ENCODE measurements around the gene AKAP13. TPM values are rescaled to one million over a fixed set of nuclear protein-coding genes. Genes with fewer than 3 reads are reported as not detected.
"Not testable (repeated sequence)": the region's sequence is repeated elsewhere in the genome, so short reads cannot be mapped to it uniquely, and the experiment has no call there.

AKAP13 gene
- total and polyA plus RNA-seq, 2 of the 13 experiments (the other 11 are each of a cell fraction or from before 2014, with no cell fraction given) = 6.7 to 27.1 TPM

GRCh38 chr15:85534031-85534430, 153.6 kb downstream of the AKAP13 start:
- Histone ChIP-seq H3K4me3 (replicated peaks in 1 of 3; ENCODE audit: insufficient read depth in 1 of 3, low read depth in 2 of 3, low read length in 3 of 3) (no peak overlapping the region), H3K9me3 (ENCODE audit: low read length) (no peaks in the 10 kb centered on the region), H3K9ac (ENCODE audit: insufficient read depth, low read depth, low read length) (no peak overlapping the region), H3K27me3 (ENCODE audit: control insufficient read depth in 1 of 2, insufficient read depth in 2 of 2, low read length in 2 of 2) (no peaks in the 10 kb centered on the region), H3K4me1 (ENCODE audit: insufficient read depth, low read length) (no peaks in the 10 kb centered on the region), H3K36me3 (replicated peaks in 1 of 2; ENCODE audit: control insufficient read depth in 1 of 2, insufficient read depth in 2 of 2, low read length in 2 of 2) (peaks cover 5 to 20% of the 10 kb centered on the region in 2 experiments), H3K4me2 (ENCODE audit: low read depth, low read length) (no peak overlapping the region), H3K27ac (ENCODE audit: extremely low read length, insufficient read depth, low read length) (no peak overlapping the region), H3K79me2 (ENCODE audit: insufficient read depth, low read length) (no peaks in the 10 kb centered on the region), H4K20me1 (ENCODE audit: insufficient read depth, low read length) (no peaks in the 10 kb centered on the region), H2AFZ (ENCODE audit: low read length) (no peak overlapping the region)
- intact Hi-C loops (cut with micrococcal nuclease; ENCODE audit: unreplicated experiment) = no loop called here
- ATAC-seq (no peak), DNase-seq (ENCODE audit: low spot score) (no peak), FAIRE-seq (no peak)
- ChIA-PET CTCF (ENCODE audit: low intra/inter-chr PET ratio, low total read pairs) (no interaction called here), POLR2A (no interaction called here)
- 100% methylated on average over 2 of the region's 2 CpGs for WGBS (ENCODE audit: low lambda C conversion rate)
- no TSS peak for BruUV-seq (replicated peaks)
- TF ChIP-seq, protein P1, sequence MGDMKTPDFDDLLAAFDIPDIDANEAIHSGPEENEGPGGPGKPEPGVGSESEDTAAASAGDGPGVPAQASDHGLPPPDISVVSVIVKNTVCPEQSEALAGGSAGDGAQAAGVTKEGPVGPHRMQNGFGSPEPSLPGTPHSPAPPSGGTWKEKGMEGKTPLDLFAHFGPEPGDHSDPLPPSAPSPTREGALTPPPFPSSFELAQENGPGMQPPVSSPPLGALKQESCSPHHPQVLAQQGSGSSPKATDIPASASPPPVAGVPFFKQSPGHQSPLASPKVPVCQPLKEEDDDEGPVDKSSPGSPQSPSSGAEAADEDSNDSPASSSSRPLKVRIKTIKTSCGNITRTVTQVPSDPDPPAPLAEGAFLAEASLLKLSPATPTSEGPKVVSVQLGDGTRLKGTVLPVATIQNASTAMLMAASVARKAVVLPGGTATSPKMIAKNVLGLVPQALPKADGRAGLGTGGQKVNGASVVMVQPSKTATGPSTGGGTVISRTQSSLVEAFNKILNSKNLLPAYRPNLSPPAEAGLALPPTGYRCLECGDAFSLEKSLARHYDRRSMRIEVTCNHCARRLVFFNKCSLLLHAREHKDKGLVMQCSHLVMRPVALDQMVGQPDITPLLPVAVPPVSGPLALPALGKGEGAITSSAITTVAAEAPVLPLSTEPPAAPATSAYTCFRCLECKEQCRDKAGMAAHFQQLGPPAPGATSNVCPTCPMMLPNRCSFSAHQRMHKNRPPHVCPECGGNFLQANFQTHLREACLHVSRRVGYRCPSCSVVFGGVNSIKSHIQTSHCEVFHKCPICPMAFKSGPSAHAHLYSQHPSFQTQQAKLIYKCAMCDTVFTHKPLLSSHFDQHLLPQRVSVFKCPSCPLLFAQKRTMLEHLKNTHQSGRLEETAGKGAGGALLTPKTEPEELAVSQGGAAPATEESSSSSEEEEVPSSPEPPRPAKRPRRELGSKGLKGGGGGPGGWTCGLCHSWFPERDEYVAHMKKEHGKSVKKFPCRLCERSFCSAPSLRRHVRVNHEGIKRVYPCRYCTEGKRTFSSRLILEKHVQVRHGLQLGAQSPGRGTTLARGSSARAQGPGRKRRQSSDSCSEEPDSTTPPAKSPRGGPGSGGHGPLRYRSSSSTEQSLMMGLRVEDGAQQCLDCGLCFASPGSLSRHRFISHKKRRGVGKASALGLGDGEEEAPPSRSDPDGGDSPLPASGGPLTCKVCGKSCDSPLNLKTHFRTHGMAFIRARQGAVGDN (CRISPR knock-in tag; IDR thresholded peaks at IDR 0.05) = no peak
- TF ChIP-seq KLF13 (CRISPR knock-in tag; IDR thresholded peaks at IDR 0.05) (no peak), TBX3 (IDR thresholded peaks at IDR 0.05; ENCODE audit: borderline replicate concordance) (no peak), CAMTA2 (CRISPR knock-in tag; IDR thresholded peaks at IDR 0.05; ENCODE audit: borderline replicate concordance) (no peak), NCOA5 (CRISPR knock-in tag; IDR thresholded peaks at IDR 0.05) (no peak), ZNF414 (CRISPR knock-in tag; IDR thresholded peaks at IDR 0.05) (no peak), ZNF253 (CRISPR knock-in tag; IDR thresholded peaks at IDR 0.05; ENCODE audit: borderline replicate concordance) (no peak), CCDC6 (CRISPR knock-in tag; IDR thresholded peaks at IDR 0.05) (no peak)
- TF ChIP-seq, protein P2, sequence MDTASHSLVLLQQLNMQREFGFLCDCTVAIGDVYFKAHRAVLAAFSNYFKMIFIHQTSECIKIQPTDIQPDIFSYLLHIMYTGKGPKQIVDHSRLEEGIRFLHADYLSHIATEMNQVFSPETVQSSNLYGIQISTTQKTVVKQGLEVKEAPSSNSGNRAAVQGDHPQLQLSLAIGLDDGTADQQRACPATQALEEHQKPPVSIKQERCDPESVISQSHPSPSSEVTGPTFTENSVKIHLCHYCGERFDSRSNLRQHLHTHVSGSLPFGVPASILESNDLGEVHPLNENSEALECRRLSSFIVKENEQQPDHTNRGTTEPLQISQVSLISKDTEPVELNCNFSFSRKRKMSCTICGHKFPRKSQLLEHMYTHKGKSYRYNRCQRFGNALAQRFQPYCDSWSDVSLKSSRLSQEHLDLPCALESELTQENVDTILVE (CRISPR knock-in tag; IDR thresholded peaks at IDR 0.05) = no peak
- in situ Hi-C loops (cut with HindIII; ENCODE audit: extremely low pct_ligation_motif_present, low pct_unique_long_range_greater_than_20kb) = no loop called here

DNA sequence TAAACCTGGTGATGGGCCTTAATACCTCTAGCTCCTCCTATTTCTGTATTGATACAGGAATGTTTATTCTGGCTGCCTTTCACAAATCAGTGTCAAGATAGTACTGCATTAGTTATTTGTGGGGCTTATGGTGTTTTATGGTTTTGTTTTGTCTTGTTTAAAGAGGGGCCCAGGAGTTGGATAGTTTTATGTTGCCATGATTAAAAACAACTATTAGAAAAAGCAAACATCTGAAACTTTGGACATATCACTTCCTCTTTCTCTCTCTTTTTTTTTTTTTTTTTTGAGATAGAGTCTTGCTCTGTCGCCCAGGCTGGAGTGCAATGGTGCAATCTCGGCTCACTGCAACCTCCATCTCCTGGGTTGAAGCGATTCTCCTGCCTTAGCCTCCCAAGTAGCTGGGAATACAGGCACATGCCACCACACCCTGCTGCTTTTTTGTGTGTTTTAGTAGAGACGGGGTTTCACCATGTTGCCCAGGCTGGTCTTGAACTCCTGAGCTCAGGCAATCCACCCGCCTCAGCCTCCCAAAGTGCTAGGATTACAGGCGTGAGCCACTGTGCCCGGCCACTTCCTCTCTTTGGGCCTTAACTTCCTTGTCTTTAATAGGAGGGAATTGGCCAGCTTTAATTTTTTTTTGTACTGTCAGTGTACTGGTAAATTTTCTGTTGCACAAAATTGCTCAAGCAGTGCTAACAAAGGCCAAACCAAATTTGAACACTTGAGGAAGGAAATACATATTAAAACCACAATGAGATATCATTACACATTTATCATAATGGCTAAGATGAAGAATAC, 155.3 kb downstream of the AKAP13 start:
- intact Hi-C loops (cut with micrococcal nuclease; ENCODE audit: unreplicated experiment); H3K79me2 ChIP-seq (ENCODE audit: insufficient read depth, low read length); H3K4me3 ChIP-seq (replicated peaks in 1 of 3; ENCODE audit: insufficient read depth in 1 of 3, low read depth in 2 of 3, low read length in 3 of 3); H2AFZ ChIP-seq (ENCODE audit: low read length); BruUV-seq (replicated peaks); in situ Hi-C loops (cut with HindIII; ENCODE audit: extremely low pct_ligation_motif_present, low pct_unique_long_range_greater_than_20kb); FAIRE-seq; POLR2A ChIA-PET; H3K4me1 ChIP-seq (ENCODE audit: insufficient read depth, low read length); ATAC-seq; H3K27me3 ChIP-seq (ENCODE audit: control insufficient read depth in 1 of 2, insufficient read depth in 2 of 2, low read length in 2 of 2); H3K4me2 ChIP-seq (ENCODE audit: low read depth, low read length); H3K9ac ChIP-seq (ENCODE audit: insufficient read depth, low read depth, low read length); DNase-seq (ENCODE audit: low spot score); CTCF ChIA-PET (ENCODE audit: low intra/inter-chr PET ratio, low total read pairs); H3K27ac ChIP-seq (ENCODE audit: extremely low read length, insufficient read depth, low read length); H3K9me3 ChIP-seq (ENCODE audit: low read length); H4K20me1 ChIP-seq (ENCODE audit: insufficient read depth, low read length): not testable (repeated sequence)
- peaks cover 5 to 15% of the 10 kb centered on the region in 2 experiments for H3K36me3 ChIP-seq (replicated peaks in 1 of 2; ENCODE audit: control insufficient read depth in 1 of 2, insufficient read depth in 2 of 2, low read length in 2 of 2)
- 97% methylated on average over 7 of the region's 7 CpGs for WGBS (ENCODE audit: low lambda C conversion rate)
